ENCODE results near the gene CLSTN2.
A peak's percentile ranks its signal among the peaks of the same experiment; 100 is the strongest.

Gene CLSTN2

DNA sequence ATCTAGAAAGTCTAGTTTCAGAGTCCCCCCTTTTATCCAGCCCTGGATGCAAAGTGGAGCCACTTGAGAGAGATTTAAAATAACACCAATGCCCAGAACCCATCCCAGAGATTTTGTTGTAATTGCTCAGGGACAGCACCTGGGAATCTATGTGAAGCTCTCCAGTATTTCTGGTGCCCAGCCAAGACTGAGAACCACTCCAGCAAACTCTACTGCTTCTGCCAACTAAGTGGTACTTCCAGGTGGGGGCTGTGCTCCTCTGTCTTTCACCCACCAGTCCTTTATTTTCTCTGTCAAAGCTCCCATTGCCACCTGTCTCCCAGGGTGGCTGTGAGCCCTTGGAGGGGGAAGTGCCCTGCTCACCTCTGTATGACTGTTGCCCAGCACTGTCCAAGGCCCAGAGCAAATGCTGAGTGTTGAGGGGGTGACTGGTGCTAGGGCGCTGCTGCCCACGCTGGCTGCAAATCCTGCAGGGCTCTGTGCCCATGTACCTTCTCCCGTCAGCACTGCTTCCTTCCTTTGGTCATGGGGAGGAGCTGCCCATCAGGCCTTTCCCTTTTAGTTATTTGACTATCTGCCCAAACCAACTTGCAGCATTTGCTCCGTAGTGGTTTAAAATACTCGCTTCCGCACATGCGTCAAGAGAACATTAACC is 9.4 kb downstream of the CLSTN2 start:
- DNase-seq: no peak

DNA sequence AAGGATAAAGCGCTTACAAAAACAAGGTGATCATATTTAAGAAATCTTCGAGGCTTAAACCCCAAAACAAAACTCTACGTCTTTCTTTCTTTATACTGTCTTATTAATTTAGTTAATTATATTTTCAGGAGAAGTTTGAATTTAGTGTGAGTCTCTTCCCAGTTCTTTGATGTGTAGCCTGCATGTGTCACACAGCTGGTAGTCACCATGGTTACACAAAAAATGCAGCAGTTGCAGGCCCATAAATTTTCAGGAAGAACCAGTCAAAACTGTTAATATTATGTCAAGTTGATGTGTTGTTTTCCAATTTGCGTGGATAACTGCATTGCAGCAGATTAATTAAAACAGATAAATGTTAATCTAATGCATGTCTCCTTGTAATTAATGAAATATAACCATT is 10.4 kb downstream of the CLSTN2 start:
- DNase-seq: no peak

DNA sequence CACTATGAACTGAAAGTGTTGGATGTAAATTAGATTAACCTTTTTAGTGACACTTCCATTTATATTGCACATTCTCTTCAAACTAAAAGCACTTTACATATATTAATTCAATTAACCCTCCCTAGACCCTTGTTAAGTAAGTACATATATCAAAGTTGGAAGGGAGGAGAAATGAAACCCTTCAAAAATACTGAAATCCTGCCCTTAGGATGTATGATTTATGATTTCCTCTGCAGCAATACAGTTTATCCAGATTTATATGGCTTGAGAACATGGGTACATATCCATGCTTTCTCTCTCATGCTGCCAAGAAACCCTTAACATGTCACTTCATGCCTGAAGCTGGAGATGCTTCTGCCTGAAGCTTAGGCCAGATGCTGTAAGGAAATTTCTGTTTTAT is 11.0 kb downstream of the CLSTN2 start:
- no peak for DNase-seq

DNA sequence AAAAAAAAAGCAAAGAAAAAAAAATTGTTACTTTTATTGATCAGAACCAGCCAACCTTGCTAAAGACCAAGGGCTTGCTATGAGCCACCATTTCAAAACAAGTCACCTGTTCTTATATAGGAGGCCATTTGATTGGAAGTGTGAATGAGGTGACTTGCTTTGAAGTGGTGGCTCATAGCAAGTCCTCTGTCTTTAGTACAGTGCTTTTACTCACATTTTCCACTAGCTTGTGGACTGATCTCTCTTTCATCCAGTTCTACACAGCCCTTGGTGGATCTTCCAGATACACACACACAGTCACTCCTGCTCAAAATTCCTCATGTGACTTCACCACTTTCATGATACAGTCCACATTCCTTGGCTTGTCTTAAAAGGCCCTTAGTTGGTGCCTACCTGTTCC is 13.5 kb downstream of the CLSTN2 start:
- DNase-seq: no peak

DNA sequence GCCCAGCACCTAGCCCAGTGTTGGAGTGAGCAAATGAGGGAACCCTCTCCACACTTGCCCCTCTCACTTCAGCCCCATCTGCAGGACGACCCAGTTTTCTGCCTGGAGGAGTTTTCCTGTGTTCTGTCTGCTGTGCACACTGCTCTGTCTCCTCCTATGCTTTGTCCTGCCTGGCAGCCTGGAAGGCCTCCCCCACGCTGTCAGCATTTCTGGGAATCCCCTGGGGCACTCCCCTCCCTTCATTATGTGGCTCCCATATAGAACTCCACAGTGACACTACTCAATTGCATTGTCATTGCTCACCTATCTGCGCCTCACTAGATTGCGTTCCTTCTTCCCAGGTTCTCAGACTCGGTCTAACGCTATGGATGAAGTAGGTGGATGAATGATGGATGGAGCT is 13.9 kb downstream of the CLSTN2 start:
- no peak for DNase-seq

DNA sequence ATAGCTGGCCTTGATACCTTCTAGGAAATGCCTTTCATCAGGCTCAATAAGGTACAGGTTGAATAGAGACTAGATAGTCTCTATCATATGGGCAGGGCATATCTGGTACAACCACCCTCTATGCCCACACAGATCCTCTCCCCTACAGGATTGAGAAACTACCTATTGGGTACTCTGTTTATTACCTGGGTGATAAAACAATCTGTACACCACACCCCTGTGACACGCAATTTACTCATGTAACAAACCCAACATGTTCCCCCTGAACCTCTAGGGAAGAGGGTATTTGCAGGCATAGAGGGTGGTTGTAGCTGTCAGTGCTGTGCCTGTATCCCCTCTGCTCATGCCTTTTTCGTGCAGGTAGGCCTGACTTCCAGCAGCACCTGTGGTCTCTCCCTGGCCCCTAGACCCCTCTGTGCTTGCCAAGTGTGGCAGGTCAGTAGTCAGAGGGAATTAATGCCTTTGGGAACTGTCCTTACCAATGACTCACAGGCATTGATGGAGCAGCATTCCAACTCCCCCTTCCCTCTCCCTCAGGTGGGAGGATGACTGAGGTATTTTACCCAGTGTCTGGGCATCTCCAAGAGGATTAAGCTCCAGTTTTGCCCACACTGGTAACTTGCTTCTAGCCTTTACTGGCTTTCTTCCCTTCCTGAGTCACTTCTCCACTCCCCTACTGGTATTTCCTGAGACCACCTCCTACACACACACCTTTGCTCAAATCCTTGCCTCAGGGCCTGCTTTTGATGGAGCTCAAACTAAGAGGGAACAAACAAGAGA is 18.3 kb downstream of the CLSTN2 start:
- no peak for DNase-seq

DNA sequence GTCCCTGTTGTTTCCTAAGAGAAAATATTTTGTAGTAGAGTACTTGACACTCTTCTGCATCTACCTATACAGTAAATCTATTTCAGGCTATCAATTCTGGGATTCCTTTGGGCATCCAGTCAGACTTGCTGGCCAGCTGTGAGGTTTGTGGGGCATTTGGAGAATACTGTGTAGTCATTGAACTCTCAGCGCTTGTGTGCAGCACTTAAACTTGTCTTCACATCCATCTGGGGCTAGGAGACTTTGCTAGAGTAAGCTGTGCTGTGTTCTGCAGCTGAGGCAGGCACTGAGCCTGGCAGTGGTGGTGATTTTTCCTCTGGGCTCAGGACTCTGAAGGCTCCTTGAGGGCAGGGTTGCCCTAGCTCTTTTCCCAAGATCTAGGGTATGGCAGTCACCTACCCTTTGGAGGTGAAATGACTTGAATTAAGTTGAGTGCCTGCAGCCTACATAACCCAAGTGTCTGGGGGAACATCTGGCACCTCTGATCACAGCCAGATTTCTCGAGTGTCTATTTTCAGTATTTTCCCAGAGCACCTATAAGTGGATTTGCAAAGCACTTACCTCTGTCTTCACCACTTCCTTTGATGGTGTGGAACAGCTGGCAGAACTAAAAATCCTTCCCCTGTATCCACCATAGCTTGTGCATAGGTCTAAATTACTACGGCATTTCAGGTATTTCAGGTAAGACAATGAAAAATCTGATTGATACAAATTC is 19.3 kb downstream of the CLSTN2 start:
- no peak for DNase-seq

DNA sequence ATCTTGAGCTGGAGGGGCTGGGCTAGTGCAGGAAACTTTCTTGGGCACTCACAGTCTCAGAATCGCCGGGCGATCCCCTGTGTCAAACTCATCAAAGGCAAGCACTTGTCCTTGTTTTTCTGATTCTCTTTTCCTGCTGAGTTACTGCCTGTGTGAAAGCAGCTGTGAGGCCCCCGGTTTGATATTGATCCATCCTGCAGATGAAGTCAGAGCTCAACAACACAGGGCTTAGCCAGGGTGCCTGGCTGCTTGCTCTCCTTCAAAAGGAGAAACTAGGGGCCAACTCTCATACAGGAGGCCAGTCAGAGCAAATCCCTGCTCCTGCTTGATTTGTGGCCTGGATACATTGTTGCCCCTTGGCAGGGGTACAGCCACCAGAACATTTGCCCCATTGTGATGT is 22.9 kb downstream of the CLSTN2 start:
- DNase-seq: no peak

DNA sequence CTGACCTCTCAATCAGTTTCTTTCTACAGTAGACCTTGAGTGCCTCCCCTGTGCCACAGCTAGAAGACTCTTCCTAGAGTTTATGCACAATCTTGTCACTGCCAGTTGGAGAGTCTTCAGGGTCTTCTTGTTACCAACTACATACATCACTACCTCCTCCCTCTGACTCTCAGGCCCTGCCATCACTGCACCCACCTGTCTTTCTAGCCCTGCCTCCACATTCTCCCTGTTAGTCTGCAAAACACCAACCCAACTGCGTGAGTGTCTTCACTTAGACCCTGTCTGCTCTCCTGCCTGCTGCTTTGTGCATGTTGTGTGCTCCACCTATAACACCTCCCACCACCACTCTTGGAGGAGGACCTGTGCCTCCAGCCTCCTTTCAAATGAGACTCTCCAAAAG is 34.4 kb downstream of the CLSTN2 start:
- DNase-seq: no peak

DNA sequence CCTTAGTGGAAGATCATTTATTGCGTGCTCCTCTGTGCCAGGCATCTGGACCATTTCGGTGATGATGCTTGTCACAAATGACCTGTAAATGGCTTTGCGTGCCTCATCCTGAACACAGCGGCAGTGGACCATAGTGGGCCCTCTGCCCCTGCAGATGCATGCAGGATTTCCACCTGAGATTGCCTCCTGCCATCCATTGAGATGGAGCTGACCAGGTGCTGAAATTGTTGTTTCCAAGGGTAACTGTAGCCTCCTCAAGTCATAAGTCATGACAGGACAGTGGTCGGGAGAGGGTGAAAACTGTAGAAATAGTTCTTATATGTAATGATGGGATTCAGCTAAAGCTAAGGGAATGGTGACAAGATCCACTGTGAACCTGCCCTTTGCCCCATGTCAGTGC is 35.5 kb downstream of the CLSTN2 start:
- DNase-seq: no peak

DNA sequence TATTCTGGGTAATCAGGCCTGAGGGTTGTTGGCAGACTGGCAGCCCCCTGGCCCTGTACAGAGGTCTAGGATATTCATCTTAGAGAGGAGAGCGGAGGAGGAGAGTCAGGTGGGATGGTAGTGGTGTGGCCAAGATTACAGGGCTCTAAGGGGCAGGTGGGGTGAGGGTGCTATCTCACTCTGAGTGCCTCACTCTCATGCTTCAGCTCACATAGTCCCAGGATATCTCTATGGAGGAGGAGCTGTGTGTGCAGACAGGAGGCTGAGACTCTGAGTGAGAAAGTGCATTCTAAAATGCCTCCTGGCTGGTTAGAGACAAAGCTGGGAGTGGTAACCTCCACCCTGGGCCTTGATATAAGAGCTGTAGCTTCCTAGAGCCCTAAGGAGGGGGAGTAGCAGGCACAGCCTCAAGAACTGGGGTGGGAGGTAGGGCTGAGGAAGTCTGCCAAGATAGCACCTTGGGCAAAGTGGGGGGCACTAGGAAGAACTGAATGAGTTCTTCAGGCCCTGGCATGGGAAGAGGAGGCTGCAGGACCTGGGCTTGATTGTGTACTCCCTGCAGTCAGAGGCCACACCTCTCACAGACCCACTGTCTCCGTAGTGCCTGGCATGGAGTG is 39.9 kb downstream of the CLSTN2 start:
- DNase-seq: no peak

DNA sequence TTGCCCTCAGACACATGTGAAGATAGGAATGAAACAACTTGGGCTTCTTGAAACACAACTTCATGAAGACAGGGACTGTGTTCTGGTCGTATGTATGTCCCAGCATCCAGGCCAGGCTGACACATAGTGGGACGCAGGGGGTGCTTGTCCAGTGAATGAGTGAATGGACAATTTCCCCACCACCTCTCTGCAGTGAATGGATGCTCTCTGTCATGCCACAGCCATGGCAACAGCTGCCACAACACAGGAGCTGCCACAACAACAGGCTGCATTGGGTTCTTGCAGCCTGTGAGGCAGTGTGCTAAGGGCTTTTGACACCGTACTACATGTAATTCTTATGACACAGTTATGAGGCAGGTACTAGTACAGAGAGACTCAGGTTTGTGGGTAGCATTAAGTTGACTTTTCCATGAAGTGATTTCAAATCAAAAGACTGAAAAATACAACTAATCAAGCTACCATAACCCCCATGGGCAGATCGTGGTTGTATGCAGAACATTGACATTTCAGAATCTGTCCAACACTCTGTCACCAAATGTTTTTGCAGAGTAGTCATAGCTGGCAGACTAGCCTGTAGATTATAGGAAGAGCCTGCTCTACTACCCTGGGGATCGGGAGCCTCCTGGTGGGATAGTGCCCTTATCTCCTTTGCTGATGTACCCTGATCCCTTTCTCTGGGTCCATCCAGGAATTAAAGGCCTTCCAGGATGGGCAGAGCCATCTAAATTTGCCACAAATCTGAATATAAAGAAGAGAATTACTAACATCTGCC is 40.8 kb downstream of the CLSTN2 start:
- no peak for DNase-seq

DNA sequence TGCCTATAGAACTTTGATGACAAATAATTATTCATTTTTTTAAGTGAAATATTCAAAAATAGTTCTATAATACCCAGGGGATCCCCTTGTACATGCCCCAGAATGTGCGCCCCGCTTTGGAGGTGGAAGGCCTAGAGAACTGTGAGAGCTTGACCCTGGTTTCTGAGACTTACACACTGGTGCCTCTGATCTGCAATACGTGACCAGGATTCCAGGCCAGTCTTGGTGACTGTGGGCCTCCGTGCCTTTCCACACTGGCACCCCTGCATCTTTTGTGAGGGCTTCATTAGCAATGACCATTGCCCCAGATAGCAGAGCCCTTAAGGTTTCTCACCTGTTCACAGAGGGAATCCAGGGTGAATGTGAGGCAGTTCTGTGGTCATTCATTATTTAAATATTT is 44.0 kb downstream of the CLSTN2 start:
- no peak for DNase-seq

DNA sequence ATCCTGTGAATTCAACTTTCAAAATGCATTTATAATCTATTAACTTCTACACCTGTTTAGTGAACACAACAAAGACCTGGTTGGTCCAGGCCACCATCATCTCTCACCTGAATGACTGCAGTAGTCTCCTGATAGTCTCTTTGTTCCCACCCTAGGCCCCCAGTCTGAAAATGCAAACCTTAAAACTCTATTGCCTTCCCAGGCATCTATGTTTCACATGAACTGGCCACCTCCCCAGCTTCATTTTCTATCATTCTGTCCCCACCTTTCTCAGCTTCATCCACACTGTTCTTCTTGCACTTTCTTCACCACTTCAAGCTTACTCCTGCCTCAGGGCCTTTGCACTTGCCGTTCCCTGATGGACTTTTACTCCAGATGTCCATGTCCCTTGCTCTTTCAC is 45.0 kb downstream of the CLSTN2 start:
- DNase-seq: no peak

DNA sequence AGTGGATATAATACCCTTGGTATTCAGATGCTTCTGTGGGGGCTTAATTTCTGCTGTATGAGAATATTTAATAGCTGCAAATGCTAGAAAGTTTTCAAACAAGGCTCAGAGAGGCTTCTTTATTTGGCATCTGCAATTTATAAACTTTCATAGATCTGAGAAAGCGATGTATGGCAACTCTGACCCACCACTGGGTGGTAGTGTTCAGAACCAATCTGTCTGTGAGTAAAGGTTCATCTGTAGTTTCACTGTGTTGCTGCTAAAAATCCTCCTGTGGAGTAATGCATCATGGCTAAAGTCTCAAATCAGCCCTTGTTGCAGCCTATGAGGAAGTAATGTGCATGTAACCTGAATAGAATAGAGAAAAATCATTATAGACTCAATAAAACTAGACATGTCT is 47.4 kb downstream of the CLSTN2 start:
- peak; percentile 4 for DNase-seq

DNA sequence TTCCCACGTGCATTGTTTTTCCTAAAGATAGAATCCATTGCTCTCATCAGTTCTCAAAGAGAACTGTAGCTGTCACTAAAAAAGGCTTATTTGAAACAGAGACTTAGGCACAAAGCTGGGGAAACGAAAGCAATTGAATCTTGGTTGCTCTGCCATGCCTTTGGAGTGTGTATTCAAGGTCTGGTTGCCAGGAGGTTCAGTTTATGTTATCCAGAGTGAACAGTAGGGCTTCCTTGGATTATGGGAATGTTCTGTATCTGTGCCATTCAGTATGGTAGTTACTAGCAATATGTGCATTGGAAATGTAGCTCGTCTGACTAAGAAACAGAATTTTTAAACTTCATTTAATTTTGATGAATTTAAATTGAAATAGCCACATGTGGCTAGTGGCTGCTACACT is 50.6 kb downstream of the CLSTN2 start:
- DNase-seq: no peak

DNA sequence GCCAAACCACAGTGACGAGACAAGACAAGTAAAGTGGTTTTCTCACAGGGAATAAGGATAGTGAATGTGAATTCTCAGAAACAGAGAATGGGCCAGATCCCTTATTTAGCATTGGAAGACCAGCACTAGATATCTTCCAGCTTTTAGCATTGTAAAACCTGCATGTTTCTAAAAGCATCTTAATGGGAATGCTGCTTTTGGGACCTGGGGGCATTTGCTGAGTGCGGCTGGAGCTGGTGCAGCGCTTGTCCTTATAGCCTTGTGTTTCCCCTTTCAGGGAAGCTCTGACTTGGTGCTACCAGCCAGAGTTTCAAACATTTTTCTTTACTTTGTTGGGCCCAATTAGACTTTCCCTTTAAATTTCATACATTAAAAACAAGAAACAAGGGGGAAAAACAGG is 52.9 kb downstream of the CLSTN2 start:
- DNase-seq: no peak

DNA sequence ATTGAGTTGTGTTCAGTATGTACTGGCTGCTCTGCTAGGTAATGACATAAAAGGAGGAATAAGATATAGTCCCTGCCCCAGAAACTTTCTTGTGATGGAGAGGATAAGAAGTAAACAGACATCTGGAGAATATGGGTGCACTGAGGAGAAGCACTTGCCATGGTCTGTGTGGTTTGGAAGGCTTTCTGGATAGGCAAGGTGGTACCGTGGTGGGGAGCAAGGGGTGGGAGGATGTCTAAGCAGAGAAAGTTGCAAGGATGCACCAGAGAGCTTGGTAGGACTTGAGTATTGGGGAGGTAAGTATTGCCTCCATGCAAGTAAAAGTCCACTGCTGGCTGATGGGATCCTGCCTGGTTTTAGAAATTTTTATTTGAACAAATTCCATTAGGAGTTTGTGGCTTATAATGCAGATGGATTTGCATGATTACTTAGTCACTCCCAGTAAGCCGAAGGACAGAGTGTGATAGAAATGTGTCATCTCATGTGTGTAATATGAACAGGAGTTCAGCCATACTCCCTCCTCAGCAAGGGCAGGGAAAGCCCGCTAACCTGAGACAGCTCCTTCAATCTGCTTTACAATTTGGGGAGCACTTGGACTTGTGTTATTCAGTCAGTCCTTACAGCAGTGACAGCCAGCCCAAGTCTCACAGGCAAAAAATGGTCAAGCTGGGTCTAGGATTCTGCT is 53.6 kb downstream of the CLSTN2 start:
- DNase-seq: no peak

DNA sequence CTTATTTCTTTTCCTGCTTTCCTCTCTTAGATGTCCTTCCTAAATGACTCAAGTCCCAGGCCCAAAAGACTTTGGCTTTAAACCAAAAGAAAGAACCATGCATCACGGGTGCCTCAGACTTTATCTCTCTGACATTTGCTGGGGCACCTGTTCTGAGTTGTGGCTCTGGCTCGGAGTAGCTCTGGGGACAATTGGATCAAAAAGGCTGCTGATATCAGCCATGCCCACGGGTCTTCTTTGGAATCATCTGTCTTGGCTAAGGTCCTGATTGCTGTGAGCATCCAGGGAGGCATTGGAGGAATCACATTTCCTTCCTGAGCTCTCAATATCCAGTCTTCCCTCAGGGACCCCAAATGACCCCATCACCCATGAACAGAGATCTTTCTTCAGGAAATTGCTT is 59.9 kb downstream of the CLSTN2 start:
- no peak for DNase-seq

DNA sequence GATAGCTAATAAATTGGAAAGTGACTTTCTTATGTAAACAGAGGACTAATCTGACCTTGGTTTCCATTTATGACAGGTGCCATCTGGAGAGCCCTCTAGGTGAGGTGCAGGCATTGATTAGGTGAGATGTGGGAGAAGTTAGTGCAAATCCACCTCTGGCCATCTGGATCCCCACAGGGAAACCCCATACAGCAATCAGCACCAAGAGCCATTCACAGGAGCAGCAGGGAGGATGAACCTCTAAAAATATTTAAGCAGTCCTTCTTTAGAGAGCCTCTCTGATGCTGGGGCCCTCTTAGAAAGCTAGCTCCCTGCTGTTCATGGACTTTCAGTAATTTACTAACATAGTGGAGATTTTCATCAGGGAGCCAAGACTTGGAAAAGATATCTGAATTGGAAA is 69.3 kb downstream of the CLSTN2 start:
- DNase-seq: no peak

DNA sequence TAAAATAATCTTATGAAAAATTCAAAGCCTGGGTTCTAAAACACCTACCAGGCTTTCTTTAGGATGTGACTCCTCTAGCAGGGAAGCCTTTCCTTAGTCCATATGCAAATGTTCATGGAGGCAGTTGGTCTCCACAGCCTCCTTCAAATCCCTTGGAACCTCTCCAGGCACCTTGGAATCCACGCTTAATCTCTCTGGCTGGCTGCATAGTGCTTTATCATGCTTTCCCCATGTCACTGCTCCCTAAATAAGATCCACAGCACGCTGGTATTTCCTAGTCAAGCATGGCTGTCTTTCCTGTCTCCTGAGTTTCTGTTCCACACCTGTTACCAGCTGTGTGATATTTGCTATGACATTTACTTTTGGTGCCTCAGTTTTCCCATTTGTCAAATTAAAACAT is 71.3 kb downstream of the CLSTN2 start:
- DNase-seq: no peak

DNA sequence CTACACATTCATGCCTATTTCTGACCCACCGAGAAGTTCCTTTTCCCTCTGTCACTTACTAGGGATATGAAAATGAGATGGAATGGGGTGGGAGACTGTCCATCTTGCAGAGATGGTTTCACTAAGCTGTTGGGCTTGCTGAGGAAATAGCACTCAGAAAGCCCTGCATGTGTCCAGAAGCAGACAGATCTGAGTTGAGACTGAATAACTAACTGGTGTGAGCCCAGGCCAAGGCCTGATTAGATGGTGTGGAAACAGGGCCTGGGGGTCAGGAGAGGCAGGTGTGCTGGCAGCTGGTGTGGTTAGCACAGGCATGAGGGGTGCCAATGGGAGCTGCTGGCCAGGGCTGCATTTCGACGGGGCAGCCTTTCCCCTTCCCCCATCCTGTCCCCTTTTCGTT is 72.1 kb downstream of the CLSTN2 start:
- DNase-seq: no peak

Data from OCI-M1 (cell line).